Smooth muscle cell (in vitro differentiated cells): ENCODE results near the gene BCL2L1. TPM values are rescaled to one million over a fixed set of nuclear protein-coding genes. Genes with fewer than 3 reads are reported as not detected.
A peak's percentile ranks its signal among the peaks of the same experiment; 100 is the strongest.

Experiments used
- DNase-seq: peaks from one replicate; lab custom pipeline; 2025; ENCODE audit not compliant: unreplicated experiment; lab: John Stamatoyannopoulos, UW
- H2AFZ ChIP-seq: fragments of 200-600 bp; sonication (generic); 2 replicates; pipeline ENCODE4 v1.6.0; 2016; ENCODE audit warnings: antibody characterized with exemption, low read depth, mild to moderate bottlenecking
- H3F3A ChIP-seq: fragments of 200-600 bp; sonication (generic); 2 replicates; pipeline ENCODE4 v1.6.0; 2017; ENCODE audit warnings: antibody characterized with exemption, low read depth
- H3K27ac ChIP-seq: fragments of 200-600 bp; sonication (generic); 2 replicates; pipeline ENCODE4 v1.5.1; 2016; ENCODE audit warnings: low read depth, mild to moderate bottlenecking
- H3K27me3 ChIP-seq: fragments of 200-600 bp; sonication (generic); 2 replicates; pipeline ENCODE4 v1.6.1; 2016; ENCODE audit warnings: low read depth, mild to moderate bottlenecking
- H3K36me3 ChIP-seq: fragments of 200-600 bp; sonication (generic); 2 replicates; pipeline ENCODE4 v1.5.1; 2016; ENCODE audit warnings: low read depth
- H3K4me1 ChIP-seq: fragments of 200-600 bp; sonication (generic); 2 replicates; pipeline ENCODE4 v1.5.1; 2016; ENCODE audit warnings: low read depth
- H3K4me2 ChIP-seq: fragments of 200-600 bp; sonication (generic); 2 replicates; pipeline ENCODE4 v1.6.0; 2016; ENCODE audit warnings: mild to moderate bottlenecking
- H3K4me3 ChIP-seq: fragments of 200-600 bp; sonication (generic); 2 replicates; pipeline ENCODE4 v1.5.1; 2016; ENCODE audit warnings: mild to moderate bottlenecking
- H3K79me2 ChIP-seq: fragments of 200-600 bp; sonication (generic); 2 replicates; pipeline ENCODE4 v1.6.0; 2016; ENCODE audit warnings: low read depth, mild to moderate bottlenecking
- H3K9ac ChIP-seq: fragments of 200-600 bp; sonication (generic); 2 replicates; pipeline ENCODE4 v1.6.0; 2016; ENCODE audit warnings: low read depth
- H3K9me3 ChIP-seq: fragments of 200-600 bp; sonication (generic); replicated peaks from 2 replicates; pipeline ENCODE4 v1.5.1; 2016; ENCODE audit warnings: low read depth
- H4K20me1 ChIP-seq: fragments of 200-600 bp; sonication (generic); 2 replicates; pipeline ENCODE4 v1.6.0; 2016; ENCODE audit warnings: low read depth
- WGBS: methylation state at CpG from one replicate; pipeline ENCODE4 v1.1.7; 2016; ENCODE audit warnings: low lambda C conversion rate; 5-methylcytosine and 5-hydroxymethylcytosine counted together
- polyA plus RNA-seq: library from polyadenylated mRNA; unstranded; fragments of >200 nt; fragmentation: Nextera tagmentation; extraction: Ambion mirVana; gene quantifications from 2 replicates; pipeline ENCODE4 v1.2.1, GENCODE V29; 2016
- total RNA-seq: library from RNA; depleted of rRNA; stranded (reverse); fragments of >200 nt; gene quantifications from 2 replicates; pipeline ENCODE4 v1.2.3, GENCODE V29; 2014
- TF ChIP-seq, protein P1 (sequence below): fragments of 200-600 bp; sonication (generic); IDR thresholded peaks from 2 replicates; pipeline ENCODE4 v1.5.1; 2017; ENCODE audit warnings: borderline replicate concordance, mild to moderate bottlenecking, antibody characterized with exemption; ENCODE audit not compliant: insufficient read depth, poor library complexity, severe bottlenecking

BCL2L1 gene
- total and polyA plus RNA-seq, 2 experiments from 2014 or later: 24.8 to 47.0 TPM

GRCh38 chr20:31674895-31675827, 47.5 kb downstream of the BCL2L1 start:
- Histone ChIP-seq H3K79me2 (peaks cover 13% of the 10 kb centered on the region), H2AFZ (no peak overlapping the region), H3K27me3 (no peaks in the 10 kb centered on the region), H3K4me3 (no peak overlapping the region), H3K27ac (peak overlapping the region; percentile 3), H3K9me3 (no peaks in the 10 kb centered on the region), H4K20me1 (peaks cover 73% of the 10 kb centered on the region), H3K4me1 (peaks cover 23% of the 10 kb centered on the region), H3F3A (peaks cover 9% of the 10 kb centered on the region), H3K9ac (no peak overlapping the region), H3K4me2 (peak overlapping the region; percentile 52), H3K36me3 (no peaks in the 10 kb centered on the region)
- TF ChIP-seq, protein P1, sequence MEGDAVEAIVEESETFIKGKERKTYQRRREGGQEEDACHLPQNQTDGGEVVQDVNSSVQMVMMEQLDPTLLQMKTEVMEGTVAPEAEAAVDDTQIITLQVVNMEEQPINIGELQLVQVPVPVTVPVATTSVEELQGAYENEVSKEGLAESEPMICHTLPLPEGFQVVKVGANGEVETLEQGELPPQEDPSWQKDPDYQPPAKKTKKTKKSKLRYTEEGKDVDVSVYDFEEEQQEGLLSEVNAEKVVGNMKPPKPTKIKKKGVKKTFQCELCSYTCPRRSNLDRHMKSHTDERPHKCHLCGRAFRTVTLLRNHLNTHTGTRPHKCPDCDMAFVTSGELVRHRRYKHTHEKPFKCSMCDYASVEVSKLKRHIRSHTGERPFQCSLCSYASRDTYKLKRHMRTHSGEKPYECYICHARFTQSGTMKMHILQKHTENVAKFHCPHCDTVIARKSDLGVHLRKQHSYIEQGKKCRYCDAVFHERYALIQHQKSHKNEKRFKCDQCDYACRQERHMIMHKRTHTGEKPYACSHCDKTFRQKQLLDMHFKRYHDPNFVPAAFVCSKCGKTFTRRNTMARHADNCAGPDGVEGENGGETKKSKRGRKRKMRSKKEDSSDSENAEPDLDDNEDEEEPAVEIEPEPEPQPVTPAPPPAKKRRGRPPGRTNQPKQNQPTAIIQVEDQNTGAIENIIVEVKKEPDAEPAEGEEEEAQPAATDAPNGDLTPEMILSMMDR: no peak
- 52% methylated on average over 10 of the region's 10 CpGs for WGBS
- DNase-seq: no peak

DNA sequence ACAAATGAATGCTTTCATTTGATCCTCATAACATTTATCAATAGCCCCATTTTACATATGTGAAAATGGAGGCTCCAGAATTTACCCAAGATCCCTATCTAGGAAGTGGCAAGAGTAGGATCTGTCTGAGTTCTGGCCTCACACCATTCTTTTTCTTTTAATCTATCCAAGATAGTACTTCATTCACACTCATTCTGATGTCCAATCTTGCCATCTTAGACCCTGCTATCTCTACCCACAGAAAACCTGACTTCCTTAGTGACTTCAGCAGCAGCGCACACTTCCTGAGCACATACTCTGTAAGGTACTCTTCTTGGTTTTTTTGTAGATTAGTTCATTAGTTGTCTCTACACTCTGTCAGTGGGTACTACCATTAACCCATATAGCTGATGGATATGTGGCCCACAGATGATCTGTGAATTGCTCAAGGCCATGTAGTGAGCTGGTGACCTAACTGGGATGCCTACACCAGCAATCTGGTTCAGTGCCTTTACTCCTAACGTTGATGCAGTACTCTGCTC, 48.7 kb downstream of the BCL2L1 start:
- peaks cover 23% of the 10 kb centered on the region for H3K4me1 ChIP-seq
- H3K4me2 ChIP-seq: no peak overlapping the region
- H3K27me3 ChIP-seq: no peaks in the 10 kb centered on the region
- DNase-seq: no peak
- TF ChIP-seq, protein P1: no peak
- H3K4me3 ChIP-seq: no peak overlapping the region
- H3K36me3 ChIP-seq: no peaks in the 10 kb centered on the region
- H3K79me2 ChIP-seq: peaks cover 15% of the 10 kb centered on the region
- no peak overlapping the region for H2AFZ ChIP-seq
- H3K27ac ChIP-seq: no peak overlapping the region
- peaks cover 77% of the 10 kb centered on the region for H4K20me1 ChIP-seq
- WGBS: 91% methylated on average over 2 of the region's 2 CpGs
- H3K9ac ChIP-seq: no peak overlapping the region
- H3F3A ChIP-seq: peaks cover 16% of the 10 kb centered on the region
- H3K9me3 ChIP-seq: no peaks in the 10 kb centered on the region

DNA sequence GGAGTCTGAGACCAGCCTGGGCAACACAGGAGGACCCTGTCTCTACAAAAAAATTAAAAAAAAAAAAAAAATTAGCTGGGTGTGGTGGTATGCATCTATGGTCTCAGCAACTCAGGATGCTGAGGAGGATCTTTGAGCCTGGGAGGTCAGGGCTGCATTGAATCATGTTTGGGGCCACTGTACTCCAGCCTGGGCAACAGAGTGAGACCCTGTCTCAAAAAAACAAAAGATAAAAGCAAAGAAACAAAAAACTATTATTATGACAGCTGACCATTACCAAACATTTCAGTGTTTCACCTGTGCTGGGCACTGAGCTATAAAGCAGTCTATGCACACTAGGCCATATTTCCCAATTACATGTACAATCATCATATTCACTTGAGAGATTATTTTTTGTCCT, 49.2 kb downstream of the BCL2L1 start:
- Histone ChIP-seq H3K9ac (no peak overlapping the region), H3K4me3 (no peak overlapping the region), H3F3A (peaks cover 16% of the 10 kb centered on the region), H3K27me3 (no peaks in the 10 kb centered on the region), H3K4me1 (peaks cover 17% of the 10 kb centered on the region), H3K36me3 (no peaks in the 10 kb centered on the region), H3K27ac (no peak overlapping the region), H3K79me2 (peaks cover 19% of the 10 kb centered on the region), H3K9me3 (no peaks in the 10 kb centered on the region), H2AFZ (no peak overlapping the region), H4K20me1 (peaks cover 73% of the 10 kb centered on the region), H3K4me2 (no peak overlapping the region)
- TF ChIP-seq, protein P1: no peak
- DNase-seq: no peak
